ENCODE results near the gene FAM234A. TPM values are rescaled to one million over a fixed set of nuclear protein-coding genes. Genes with fewer than 3 reads are reported as not detected.

The FAM234A gene
- total RNA-seq, 1 donor = 47.4 TPM

DNA sequence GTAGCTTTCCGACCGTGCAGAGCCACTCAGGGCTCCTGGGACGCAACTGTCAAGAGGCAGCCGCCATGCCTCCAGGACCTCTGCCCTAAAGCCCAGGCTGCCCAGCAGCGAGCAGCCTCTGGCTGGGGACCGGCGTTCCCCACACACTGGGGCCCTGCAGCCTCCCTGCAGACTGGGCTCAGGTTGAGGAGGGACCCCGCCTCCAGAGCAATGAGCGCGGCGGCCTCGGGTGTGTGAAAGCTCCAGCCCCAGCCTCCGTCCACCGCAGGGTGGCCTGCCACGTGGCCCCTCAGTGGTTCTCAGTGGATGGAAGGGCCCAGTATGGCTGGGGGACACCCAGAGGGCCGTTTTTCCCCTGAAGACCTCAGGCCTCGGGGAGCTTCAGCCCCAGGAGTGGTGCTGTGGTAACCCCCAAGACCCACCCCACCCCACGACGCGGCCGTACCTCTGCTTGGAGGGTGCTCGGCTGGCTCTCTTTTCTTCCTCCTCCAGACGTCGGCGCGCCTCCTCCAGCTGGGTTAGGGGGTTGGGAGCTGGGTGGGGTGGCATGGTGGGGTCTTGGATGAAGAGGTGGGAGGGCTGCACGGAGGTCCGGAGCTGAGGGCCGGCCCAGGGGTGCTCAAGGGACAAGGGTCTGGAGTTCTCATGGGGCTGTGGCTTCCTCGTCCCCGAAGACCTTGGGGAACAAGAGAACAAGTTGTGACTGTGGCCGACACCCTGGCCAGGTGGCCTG, 58.6 kb downstream of the FAM234A start:
- DNase-seq (ENCODE audit: low read depth in 2 of 3, low spot score in 2 of 3) = no peak

DNA sequence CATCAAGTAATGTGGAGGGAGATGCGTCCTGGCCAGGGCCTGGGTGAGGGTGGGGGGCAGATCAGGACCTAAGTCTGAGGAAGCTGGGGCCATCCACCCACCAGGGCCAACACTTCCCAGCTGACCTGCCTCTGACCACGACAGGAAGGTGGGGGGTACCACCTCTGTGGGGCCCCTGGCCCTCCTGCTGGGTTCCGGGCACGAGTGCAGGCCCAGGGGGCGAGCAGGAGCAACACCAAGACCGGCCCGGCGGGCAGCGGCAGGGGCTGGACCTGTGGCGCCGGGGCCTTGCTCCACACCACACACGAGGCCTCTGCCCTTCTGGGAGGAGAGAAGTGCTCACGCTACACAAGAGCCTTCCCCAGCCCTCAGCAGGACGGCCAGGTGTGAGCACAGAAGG, 61.7 kb downstream of the FAM234A start:
- DNase-seq (ENCODE audit: low read depth in 2 of 3, low spot score in 2 of 3) = no peak

DNA sequence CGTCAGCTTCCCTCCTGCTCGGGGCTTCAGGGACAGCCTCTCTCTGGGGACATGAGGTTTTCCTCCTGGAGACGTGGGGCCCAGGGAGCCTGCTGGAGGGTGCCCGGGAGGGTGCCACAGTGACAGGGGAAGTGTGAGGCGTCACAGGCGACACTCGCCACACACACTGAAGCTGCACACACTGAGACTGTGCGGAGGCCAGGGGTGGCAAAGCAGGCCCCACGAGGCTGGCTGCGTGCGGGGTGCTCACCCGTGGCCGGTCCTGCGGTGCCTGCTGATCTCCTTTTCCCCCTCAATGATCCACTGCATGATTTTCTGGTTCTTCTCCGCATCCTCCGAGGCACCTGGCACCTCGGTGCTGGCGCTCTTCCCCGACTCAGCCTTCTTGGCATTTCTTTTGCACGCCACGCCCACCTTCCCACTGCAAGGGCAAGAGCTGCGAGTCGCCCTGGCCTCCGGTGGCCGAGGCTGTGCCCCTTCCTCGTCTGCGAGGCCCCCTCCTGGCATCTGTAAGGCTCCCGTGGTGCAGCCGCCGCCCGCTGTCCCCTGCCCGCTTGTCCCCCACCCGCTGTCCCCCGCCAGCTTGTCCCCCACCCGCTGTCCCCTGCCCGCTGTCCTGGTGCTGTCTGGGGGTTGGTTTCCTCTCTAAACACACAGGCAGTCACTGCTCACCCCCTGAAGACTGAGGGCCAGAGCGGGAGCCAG, 62.3 kb downstream of the FAM234A start:
- DNase-seq (ENCODE audit: low read depth in 2 of 3, low spot score in 2 of 3) = no peak

DNA sequence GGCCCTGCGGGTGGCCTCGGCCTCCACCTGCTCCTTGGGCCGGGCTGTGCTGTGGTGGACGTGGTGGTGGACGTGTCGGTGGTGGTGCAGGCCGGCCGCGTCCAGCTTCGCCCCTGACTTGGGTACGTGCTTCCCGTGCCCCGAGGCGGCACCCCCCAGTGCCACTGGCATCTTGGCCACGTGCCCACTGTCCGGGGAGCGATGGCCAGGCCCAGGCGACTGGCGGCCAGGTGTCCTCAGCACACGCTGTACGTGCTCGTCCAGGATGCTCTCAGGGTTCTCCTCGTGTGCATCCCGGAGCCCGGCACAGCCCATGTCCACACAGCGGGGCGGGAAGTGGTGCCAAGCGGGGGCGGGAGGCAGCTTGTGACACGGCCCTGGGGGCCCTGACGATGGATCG, 63.2 kb downstream of the FAM234A start:
- no peak for DNase-seq (ENCODE audit: low read depth in 2 of 3, low spot score in 2 of 3)

DNA sequence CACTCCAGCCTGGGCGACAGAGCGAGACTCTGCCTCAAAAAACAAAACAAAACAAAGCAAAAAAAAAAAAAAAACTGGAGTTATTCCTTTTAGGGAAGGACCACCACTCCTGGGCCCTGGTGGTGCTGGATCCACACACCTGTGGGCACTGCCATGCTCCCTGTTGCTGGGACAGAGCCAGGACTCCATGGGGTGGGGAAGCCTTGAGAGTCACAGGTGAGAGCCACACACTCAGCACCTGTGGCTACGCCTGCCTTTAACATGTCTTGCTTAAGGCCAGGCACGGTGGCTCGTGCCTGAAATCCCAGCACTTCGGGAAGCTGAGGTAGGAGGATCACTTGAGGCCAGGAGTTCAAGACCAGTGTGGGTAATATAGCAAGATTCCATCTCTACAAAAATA, 66.6 kb downstream of the FAM234A start:
- DNase-seq (ENCODE audit: low read depth in 2 of 3, low spot score in 2 of 3) = no peak

DNA sequence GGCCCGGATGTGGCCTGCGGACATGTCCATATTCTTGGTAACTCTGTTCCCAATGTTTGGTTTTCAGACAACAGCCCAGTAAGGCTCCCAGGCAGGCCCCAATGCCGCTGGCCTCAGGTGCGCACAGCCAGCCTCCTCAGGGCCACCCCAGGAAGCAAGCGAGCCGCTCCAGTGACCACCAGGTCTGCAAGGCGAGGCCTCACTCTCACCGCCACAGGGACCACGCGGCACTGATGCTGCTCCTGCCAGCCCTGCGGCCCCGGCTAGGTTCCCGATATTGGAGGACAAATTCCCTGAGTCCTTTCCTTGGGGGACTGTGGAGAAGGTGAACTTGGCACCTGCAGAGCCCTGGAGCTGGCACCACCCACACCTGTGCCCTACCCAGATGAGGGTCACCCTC, 67.3 kb downstream of the FAM234A start:
- DNase-seq (ENCODE audit: low read depth in 2 of 3, low spot score in 2 of 3) = no peak

DNA sequence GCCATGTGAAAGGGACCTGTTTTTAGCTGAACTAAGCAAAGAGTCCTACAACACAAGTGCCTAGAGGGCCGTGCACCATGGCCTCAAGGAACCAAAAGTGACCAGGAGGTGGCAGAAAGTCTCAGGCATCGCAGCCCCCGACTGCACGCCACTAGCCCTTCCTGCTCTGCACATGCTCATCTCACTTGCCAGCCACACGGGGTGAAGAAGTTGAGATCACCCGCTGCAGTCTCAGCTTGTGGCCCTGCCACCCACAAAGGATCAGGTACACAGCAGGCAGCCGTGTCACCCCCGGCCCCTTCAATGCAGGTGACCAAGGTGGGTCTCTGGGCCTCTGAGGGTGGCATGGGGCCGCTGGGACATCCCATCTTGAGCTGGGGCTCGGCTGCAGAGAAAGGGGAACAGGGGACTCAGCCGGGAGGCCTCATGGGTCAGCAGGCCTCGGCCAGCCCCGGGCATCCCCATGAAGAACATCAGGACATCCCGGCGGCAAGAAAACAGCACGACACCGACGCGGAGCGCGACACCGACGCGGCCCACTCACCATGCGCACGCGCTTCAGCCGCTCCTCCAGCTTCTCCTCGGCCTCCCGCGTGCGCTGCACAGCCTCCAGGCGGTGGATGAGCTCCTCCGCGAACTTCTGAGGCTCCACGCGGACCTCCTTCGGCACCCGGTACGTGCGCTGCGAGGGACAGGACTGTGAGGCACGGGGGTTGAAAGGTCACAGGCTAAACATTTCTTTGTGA, 69.3 kb downstream of the FAM234A start:
- peak in 1 of 3 donors; percentile 73 for DNase-seq (ENCODE audit: low read depth in 2 of 3, low spot score in 2 of 3)

DNA sequence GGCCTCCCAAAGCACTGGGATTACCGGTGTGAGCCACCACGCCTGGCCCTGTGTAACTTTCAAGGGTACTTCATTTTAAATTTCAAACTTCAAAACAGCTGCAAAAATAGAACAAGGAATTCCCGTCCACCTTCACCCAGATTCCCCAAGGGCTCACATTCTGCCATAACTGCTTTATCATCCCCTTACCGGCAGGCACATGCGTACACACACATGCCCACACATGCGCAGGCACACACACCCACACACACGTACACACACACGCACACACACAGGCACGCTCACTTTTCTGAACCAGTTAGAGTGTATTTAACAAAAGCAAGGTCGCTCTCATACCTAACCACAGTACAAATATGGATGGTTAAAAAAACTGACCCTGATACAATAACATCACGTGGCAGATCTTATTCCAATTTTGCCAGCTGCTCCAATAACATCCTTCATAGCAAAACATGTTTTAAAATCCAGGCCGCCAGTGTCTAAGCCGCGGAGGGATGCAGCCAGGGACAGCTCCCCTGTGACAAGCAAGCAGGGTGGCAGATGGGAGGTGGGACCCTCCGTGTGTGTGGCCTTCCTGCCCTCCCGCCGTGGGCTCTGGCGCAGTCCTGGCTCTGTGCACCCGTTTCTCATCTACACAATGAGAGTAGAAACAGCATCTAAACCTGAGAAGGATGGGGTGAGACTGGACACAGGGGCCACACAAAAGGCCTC, 71.5 kb downstream of the FAM234A start:
- no peak for DNase-seq (ENCODE audit: low read depth in 2 of 3, low spot score in 2 of 3)

DNA sequence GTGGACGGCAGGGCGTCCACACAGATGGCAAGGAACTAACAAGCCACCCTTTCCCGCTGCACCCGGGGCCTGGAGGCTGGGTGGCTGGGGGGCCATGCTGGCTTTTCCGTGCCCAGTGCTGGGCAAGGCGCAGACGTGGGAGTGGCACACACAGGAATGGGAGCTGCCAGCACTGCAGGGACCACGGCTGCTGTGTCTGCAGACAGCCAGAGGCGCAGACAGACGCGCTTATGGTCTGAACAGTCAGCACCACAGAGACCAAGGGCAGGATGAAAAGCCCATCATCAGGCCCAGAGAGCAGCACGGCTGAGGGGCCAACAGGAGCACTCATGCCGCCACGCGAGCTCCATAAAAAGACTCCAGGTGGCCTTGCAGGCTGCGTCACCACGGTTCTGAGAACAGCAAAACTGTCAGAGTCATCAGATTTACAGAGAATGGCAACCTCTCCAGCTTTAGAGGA, 72.3 kb downstream of the FAM234A start:
- DNase-seq (ENCODE audit: low read depth in 2 of 3, low spot score in 2 of 3) = no peak

DNA sequence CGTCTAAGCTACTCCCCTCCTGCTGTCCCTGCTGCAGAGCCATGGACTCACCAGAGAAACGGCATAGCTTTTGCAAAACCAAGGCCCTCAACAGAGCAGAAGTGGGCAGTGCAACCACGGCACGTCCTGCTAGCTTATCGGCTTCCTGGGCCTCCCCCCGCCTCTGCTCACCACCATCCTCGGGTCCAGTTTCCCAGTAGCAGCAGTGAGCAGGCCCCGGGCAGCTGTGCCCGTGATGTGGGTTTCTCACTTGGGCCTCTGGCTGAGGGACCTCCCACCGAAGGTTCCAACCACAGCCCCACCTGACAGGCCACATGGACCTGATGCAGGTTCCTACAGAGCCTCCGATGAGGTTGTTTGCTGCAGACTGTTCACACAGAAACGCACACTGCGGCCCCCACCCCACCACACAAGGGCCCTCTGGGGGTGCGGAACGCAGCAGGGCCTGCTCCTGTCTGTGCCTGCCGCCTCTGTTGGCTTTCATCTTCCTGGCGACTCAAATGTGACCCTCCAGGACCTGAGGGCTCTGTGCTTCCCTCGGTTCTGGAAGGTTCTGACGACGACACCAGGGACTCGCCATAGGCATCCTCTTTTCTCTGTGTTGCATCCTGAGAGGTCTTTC, 73.2 kb downstream of the FAM234A start:
- no peak for DNase-seq (ENCODE audit: low read depth in 2 of 3, low spot score in 2 of 3)

DNA sequence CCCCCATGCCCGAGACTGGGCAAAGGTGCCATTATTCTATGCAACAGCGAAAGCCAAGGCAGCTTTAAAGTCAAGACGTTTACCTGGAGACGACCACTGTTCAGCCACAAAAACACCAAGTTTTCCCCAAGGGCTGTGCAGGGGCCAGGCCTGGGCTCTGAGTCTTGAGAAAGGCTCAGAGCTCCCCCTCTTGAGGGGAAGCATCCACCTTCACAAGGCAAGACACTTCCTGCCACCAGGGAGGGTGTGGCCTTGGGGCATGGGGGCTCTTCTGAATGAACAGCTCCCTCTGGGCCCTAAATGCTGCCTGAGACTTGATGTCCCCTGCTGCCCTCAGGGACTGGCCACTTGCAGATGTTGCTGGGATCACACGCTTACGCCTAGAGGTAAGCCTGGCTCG, 74.9 kb downstream of the FAM234A start:
- DNase-seq (ENCODE audit: low read depth in 2 of 3, low spot score in 2 of 3) = peak in 1 of 3 donors; percentile 32

DNA sequence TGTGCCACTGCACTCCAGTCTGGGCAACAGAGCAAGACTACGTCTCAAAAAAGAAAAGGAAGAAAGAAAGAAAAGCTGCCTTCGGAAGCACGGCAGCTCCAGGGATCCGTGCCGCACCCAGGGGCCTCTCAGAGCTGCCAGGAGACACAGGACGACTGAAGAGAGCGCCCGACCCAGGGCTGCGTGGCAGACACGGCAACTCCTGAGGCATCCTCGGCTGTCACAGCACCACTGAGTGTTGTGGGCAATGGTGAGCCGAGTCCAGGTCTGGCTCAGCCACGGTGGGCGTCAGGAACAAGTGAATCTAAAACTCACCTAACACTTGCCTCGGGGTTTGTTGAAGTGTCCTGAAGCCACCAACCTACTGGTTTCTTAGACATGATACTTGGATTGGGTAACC, 77.1 kb downstream of the FAM234A start:
- no peak for DNase-seq (ENCODE audit: low read depth in 2 of 3, low spot score in 2 of 3)

DNA sequence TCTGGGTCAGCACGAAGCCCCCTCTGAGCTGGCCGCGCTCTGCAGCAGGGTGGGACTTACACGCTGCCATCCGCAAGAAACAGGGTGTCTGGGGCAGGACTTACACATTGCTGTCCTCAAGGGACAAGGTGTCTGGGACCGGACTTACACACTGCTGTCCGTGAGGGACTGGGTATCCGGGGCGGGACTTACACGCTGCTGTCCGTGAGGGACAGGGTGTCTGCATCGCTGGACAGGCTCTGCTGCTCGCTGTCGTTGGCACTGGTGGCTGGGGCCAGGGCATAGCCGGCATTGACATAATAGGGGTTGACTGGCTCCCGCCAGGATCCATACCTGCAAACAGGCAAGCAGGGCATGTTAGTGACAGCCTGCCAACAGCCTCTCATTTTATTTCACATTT, 79.7 kb downstream of the FAM234A start:
- no peak for DNase-seq (ENCODE audit: low read depth in 2 of 3, low spot score in 2 of 3)

DNA sequence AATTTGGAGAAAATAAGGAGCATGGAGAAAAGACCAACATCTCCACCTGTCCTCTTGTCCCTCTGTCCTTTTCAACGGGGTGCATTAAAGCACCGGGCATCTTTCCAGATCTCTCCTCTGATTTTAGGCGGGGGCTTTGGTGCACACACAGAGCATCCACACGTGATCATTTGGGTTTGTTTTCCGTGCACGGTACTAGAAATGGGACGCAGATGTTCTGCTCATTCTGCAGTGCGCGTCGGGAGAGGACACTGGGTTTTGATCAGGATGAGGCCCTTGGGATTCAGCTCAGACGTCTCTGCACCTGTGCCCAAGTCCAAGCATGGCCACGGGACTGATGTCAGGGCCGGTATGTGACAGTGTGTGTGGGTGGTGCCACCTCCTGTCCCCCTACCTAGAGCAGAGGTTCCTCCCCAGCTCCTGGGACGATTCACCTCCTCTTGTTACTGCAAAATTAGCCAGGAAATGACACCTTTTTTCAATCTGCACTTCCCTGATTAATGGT, 80.2 kb downstream of the FAM234A start:
- DNase-seq (ENCODE audit: low read depth in 2 of 3, low spot score in 2 of 3) = no peak

Other genes with a start within 250 kb of the FAM234A start
- 9.4 TPM for gene POLR3K, start 181.2 kb upstream of the FAM234A start, total RNA-seq
- gene SNRNP25, start 181.0 kb upstream of the FAM234A start, total RNA-seq = 12.4 TPM
- 11.3 TPM for gene RHBDF1, start 162.2 kb upstream of the FAM234A start, total RNA-seq
- gene MPG, start 156.6 kb upstream of the FAM234A start, total RNA-seq = 194 TPM
- gene NPRL3, start 96.1 kb upstream of the FAM234A start, total RNA-seq = 36.9 TPM
- not detected for gene HBZ, start 82.2 kb upstream of the FAM234A start, total RNA-seq
- gene HBM, start 68.8 kb upstream of the FAM234A start, total RNA-seq = 1.3 TPM
- 169 TPM for gene HBA2, start 61.9 kb upstream of the FAM234A start, total RNA-seq
- 192 TPM for gene HBA1, start 58.1 kb upstream of the FAM234A start, total RNA-seq
- gene HBQ1, start 54.4 kb upstream of the FAM234A start, total RNA-seq = 3.8 TPM
- gene LUC7L, start 5.4 kb upstream of the FAM234A start, total RNA-seq = 50.4 TPM
- 1.3 TPM for gene RGS11, start 41.1 kb downstream of the FAM234A start, total RNA-seq
- 0.27 TPM for gene ARHGDIG, start 45.8 kb downstream of the FAM234A start, total RNA-seq
- 0.27 TPM for gene PDIA2, start 48.3 kb downstream of the FAM234A start, total RNA-seq
- 45.8 TPM for gene AXIN1, start 117.9 kb downstream of the FAM234A start, total RNA-seq
- 56.0 TPM for gene MRPL28, start 135.7 kb downstream of the FAM234A start, total RNA-seq
- gene PGAP6, start 147.2 kb downstream of the FAM234A start, total RNA-seq = 88.3 TPM
- 170 TPM for gene NME4, start 162.4 kb downstream of the FAM234A start, total RNA-seq
- 13.5 TPM for gene DECR2, start 167.1 kb downstream of the FAM234A start, total RNA-seq
- gene RAB11FIP3, start 190.8 kb downstream of the FAM234A start, total RNA-seq = 23.4 TPM